Measurements from ENCODE around the gene SPATA20. TPM values are rescaled to one million over a fixed set of nuclear protein-coding genes. Genes with fewer than 3 reads are reported as not detected.
A peak's percentile ranks its signal among the peaks of the same experiment; 100 is the strongest.

SPATA20 gene
- total RNA-seq, 1 donor from 2014 or later, result 25.8 TPM

DNA sequence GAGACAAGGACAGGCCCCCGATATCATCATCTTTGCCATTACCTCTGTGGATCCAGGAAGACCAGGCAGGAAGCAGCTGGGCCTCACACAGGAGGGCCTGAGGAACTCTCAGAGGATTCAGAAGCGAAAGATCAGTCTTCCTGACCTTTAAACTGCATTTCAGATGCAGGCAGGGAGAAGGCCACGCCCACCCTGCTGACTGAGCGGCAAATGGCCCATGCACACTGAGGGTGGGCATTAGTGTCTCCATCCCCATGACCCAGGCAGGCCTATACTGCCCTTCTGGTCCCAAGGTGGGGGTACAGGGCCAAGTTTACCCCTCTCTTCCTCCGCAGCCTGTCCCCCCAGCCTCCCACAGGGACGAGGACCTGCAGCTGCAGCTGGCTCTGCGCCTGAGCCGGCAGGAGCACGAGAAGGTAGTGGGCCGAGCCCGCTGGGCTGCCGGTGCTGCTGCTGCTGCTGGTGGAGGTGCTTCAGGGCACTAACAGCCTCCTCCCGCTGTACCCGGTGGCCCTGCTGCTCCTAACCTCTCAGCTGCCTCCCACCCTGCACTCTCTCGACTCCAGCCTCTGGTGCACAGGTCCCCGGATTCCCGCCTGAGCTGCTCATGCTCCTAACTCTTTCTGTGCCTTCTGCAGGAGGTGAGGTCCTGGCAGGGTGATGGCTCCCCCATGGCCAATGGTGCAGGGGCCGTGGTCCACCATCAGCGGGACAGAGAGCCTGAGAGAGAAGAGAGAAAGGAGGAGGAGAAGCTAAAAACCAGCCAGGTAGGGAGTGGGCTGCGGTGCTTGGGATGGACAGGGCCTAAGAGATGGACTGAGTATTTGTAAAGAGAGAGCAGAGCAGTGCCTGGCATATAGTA lies 8.2 kb upstream of the SPATA20 start:
- TF ChIP-seq, protein P1, sequence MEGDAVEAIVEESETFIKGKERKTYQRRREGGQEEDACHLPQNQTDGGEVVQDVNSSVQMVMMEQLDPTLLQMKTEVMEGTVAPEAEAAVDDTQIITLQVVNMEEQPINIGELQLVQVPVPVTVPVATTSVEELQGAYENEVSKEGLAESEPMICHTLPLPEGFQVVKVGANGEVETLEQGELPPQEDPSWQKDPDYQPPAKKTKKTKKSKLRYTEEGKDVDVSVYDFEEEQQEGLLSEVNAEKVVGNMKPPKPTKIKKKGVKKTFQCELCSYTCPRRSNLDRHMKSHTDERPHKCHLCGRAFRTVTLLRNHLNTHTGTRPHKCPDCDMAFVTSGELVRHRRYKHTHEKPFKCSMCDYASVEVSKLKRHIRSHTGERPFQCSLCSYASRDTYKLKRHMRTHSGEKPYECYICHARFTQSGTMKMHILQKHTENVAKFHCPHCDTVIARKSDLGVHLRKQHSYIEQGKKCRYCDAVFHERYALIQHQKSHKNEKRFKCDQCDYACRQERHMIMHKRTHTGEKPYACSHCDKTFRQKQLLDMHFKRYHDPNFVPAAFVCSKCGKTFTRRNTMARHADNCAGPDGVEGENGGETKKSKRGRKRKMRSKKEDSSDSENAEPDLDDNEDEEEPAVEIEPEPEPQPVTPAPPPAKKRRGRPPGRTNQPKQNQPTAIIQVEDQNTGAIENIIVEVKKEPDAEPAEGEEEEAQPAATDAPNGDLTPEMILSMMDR (conservative IDR thresholded peaks at IDR 0.05), result no peak
- Mint-ChIP-seq H3K4me3 (no peak overlapping the region), H3K27ac (ENCODE audit: unreplicated experiment) (peak overlapping the region; percentile 84), H3K36me3 (ENCODE audit: low read depth) (no peaks in the 10 kb centered on the region), H3K27me3 (ENCODE audit: low read depth) (peaks cover 24% of the 10 kb centered on the region), H3K4me1 (peaks cover 27% of the 10 kb centered on the region), H3K9me3 (no peaks in the 10 kb centered on the region)
- DNase-seq (ENCODE audit: low read depth, low spot score), result no peak

DNA sequence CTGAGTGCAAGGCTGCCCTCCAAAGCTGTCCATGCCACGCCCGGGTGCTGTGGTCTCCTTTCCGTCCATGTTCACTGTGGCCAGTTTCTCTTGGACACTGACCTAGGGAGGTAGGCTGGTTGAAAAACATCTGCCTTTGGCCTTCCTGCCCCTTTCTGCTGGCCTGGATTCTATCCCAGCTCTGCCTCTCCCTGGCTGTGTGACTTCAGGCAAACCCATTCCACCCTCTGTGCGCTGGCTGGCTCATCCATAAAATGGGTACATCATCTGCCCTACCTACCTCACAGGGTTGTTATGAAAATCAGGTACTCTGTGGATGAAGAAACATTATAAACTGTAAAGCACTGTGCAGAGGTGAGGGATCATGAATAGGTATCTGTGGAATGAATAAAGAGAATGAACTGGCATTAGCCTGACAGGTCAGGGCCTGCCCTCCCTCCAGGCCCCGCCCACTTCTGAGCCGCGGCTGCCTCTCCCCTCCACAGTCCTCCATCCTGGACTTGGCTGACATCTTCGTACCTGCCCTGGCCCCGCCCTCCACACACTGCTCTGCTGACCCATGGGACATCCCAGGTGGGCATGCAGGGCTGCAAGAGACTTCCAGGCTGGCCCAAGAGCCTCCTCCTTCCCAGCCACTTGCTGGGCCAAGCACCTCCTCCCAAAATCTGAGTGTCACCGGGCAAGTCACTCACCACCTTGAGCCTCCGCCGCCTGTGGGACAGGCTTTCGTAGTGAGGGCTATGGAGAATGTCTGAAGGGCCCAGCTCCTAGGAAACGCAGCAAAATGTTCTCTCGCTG lies 7.0 kb upstream of the SPATA20 start:
- DNase-seq (ENCODE audit: low read depth, low spot score), result no peak
- Mint-ChIP-seq H3K27ac (ENCODE audit: unreplicated experiment) (no peak overlapping the region), H3K9me3 (no peaks in the 10 kb centered on the region), H3K27me3 (ENCODE audit: low read depth) (peaks cover 15% of the 10 kb centered on the region), H3K4me3 (no peak overlapping the region), H3K36me3 (ENCODE audit: low read depth) (no peaks in the 10 kb centered on the region), H3K4me1 (peaks cover 29% of the 10 kb centered on the region)
- TF ChIP-seq, protein P1 (conservative IDR thresholded peaks at IDR 0.05), result no peak

DNA sequence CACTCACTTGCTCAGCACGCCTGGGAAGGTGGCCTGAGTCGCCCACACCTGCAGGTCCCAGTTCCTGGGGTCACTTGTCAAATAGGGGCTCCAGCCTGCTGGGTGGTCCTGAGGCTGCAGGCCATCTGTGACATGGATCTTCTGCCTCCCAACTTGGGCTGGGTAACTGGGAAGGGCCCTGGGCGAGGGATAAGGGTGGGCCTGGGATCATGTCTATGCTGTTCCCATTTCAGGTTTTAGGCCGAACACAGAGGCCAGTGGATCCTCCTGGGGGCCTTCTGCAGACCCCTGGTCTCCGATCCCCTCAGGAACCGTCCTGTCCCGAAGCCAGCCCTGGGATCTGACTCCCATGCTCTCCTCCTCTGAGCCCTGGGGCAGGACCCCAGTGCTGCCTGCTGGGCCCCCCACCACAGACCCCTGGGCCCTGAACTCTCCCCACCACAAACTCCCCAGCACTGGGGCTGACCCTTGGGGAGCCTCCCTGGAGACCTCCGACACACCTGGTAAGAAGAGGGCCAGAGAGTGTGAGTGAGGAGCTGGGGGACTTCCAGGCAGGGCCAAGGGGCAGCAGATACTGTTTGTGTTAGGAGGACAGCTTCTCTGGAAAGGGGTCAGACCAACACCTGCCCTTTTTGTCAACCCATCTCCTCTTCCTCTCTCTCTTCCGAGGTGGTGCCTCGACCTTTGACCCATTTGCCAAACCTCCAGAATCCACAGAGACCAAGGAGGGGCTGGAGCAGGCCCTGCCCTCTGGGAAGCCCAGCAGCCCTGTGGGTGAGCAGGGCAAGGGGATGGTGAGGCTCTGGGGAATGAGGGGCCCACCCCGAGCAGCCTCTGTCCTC lies 6.2 kb upstream of the SPATA20 start:
- peaks cover 29% of the 10 kb centered on the region for H3K4me1 Mint-ChIP-seq
- H3K36me3 Mint-ChIP-seq (ENCODE audit: low read depth), result no peaks in the 10 kb centered on the region
- peak overlapping the region; percentile 85 for H3K4me3 Mint-ChIP-seq
- H3K27ac Mint-ChIP-seq (ENCODE audit: unreplicated experiment), result no peak overlapping the region
- TF ChIP-seq, protein P1 (conservative IDR thresholded peaks at IDR 0.05), result no peak
- peaks cover 10% of the 10 kb centered on the region for H3K27me3 Mint-ChIP-seq (ENCODE audit: low read depth)
- no peak for DNase-seq (ENCODE audit: low read depth, low spot score)
- H3K9me3 Mint-ChIP-seq, result no peaks in the 10 kb centered on the region

DNA sequence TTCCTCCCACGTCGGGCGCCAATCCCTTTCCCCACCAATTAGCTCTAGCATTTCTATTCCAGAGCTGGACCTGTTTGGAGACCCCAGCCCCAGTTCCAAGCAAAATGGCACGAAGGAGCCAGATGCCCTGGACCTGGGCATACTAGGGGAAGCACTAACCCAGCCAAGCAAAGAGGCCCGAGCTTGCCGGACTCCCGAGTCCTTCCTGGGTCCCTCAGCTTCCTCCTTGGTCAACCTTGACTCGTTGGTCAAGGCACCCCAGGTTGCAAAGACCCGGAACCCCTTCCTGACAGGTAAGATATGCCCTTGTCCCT lies 5.6 kb upstream of the SPATA20 start:
- Mint-ChIP-seq H3K27ac (ENCODE audit: unreplicated experiment) (no peak overlapping the region), H3K27me3 (ENCODE audit: low read depth) (peaks cover 9% of the 10 kb centered on the region), H3K4me3 (peak overlapping the region; percentile 85), H3K4me1 (peaks cover 29% of the 10 kb centered on the region), H3K9me3 (no peaks in the 10 kb centered on the region), H3K36me3 (ENCODE audit: low read depth) (no peaks in the 10 kb centered on the region)
- DNase-seq (ENCODE audit: low read depth, low spot score), result no peak
- TF ChIP-seq, protein P1 (conservative IDR thresholded peaks at IDR 0.05), result no peak

Measured in neural crest cell (in vitro differentiated cells).